ENCODE measurements around the gene KCNT1. TPM values are rescaled to one million over a fixed set of nuclear protein-coding genes. Genes with fewer than 3 reads are reported as not detected.

KCNT1 gene
- total RNA-seq, 2 experiments from 2014 or later = 0.11 to 0.22 TPM

GRCh38 chr9:135747311-135747710 lies 45.3 kb downstream of the KCNT1 start:
- TF ChIP-seq CTCF (IDR thresholded peaks at IDR 0.05) = no peak
- H3K27ac ChIP-seq (ENCODE audit: low read depth in 1 of 2, low read length in 2 of 2) = no peak overlapping the region
- Mint-ChIP-seq H3K27me3 (no peaks in the 10 kb centered on the region), H3K4me1 (ENCODE audit: low read depth) (no peaks in the 10 kb centered on the region), H3K4me3 (no peak overlapping the region), H3K36me3 (ENCODE audit: low read depth) (no peaks in the 10 kb centered on the region), H3K27ac (no peak overlapping the region), H3K9me3 (no peaks in the 10 kb centered on the region)
- ChIA-PET CTCF (no interaction called here), POLR2A (no interaction called here)
- no peak overlapping the region for H3K4me3 ChIP-seq (ENCODE audit: low read length)
- H3K36me3 ChIP-seq (ENCODE audit: insufficient read depth, low read length) = no peaks in the 10 kb centered on the region
- ATAC-seq (ENCODE audit: poor library complexity) (no peak), DNase-seq (no peak)
- no peaks in the 10 kb centered on the region for H3K4me1 ChIP-seq (ENCODE audit: insufficient read depth, low read length)
- H3K27me3 ChIP-seq (ENCODE audit: control insufficient read depth in 1 of 2, insufficient read depth in 2 of 2, low read length in 2 of 2) = no peaks in the 10 kb centered on the region
- intact Hi-C loops (cut with DNase I, micrococcal nuclease) = no loop called here
- no peaks in the 10 kb centered on the region for H3K9me3 ChIP-seq (ENCODE audit: control insufficient read depth in 1 of 2, insufficient read depth in 1 of 2, low read length in 2 of 2)

GRCh38 chr9:135748676-135749075 lies 46.7 kb downstream of the KCNT1 start:
- POLR2A ChIA-PET = no interaction called here
- no peak overlapping the region for H3K4me3 Mint-ChIP-seq
- H3K36me3 Mint-ChIP-seq (ENCODE audit: low read depth) = no peaks in the 10 kb centered on the region
- Histone ChIP-seq H3K36me3 (ENCODE audit: insufficient read depth, low read length) (no peaks in the 10 kb centered on the region), H3K27ac (ENCODE audit: low read depth in 1 of 2, low read length in 2 of 2) (no peak overlapping the region), H3K27me3 (ENCODE audit: control insufficient read depth in 1 of 2, insufficient read depth in 2 of 2, low read length in 2 of 2) (no peaks in the 10 kb centered on the region), H3K9me3 (ENCODE audit: control insufficient read depth in 1 of 2, insufficient read depth in 1 of 2, low read length in 2 of 2) (no peaks in the 10 kb centered on the region), H3K4me3 (ENCODE audit: low read length) (no peak overlapping the region), H3K4me1 (ENCODE audit: insufficient read depth, low read length) (no peaks in the 10 kb centered on the region)
- CTCF ChIA-PET = no interaction called here
- intact Hi-C loops (cut with DNase I, micrococcal nuclease) = no loop called here
- no peak for TF ChIP-seq CTCF (IDR thresholded peaks at IDR 0.05)
- H3K27ac Mint-ChIP-seq = no peak overlapping the region
- peaks cover 5% of the 10 kb centered on the region for H3K27me3 Mint-ChIP-seq
- no peaks in the 10 kb centered on the region for H3K9me3 Mint-ChIP-seq
- ATAC-seq (ENCODE audit: poor library complexity) (no peak), DNase-seq (no peak)
- no peaks in the 10 kb centered on the region for H3K4me1 Mint-ChIP-seq (ENCODE audit: low read depth)

- Histone ChIP-seq H3K27me3 (ENCODE audit: control insufficient read depth in 1 of 2, insufficient read depth in 2 of 2, low read length in 2 of 2) (no peaks in the 10 kb centered on the region), H3K4me1 (ENCODE audit: insufficient read depth, low read length) (no peaks in the 10 kb centered on the region), H3K36me3 (ENCODE audit: insufficient read depth, low read length) (no peaks in the 10 kb centered on the region), H3K4me3 (ENCODE audit: low read length) (no peak overlapping the region), H3K9me3 (ENCODE audit: control insufficient read depth in 1 of 2, insufficient read depth in 1 of 2, low read length in 2 of 2) (peaks cover 0 to 2% of the 10 kb centered on the region in 2 experiments), H3K27ac (ENCODE audit: low read depth in 1 of 2, low read length in 2 of 2) (no peak overlapping the region)
- no peak for TF ChIP-seq CTCF (IDR thresholded peaks at IDR 0.05)
- no peak for DNase-seq
- Mint-ChIP-seq H3K9me3 (no peaks in the 10 kb centered on the region), H3K27ac (no peak overlapping the region), H3K36me3 (ENCODE audit: low read depth) (no peaks in the 10 kb centered on the region), H3K4me1 (ENCODE audit: low read depth) (no peaks in the 10 kb centered on the region), H3K4me3 (no peak overlapping the region), H3K27me3 (peaks cover 5% of the 10 kb centered on the region)
- CTCF ChIA-PET = no interaction called here
- POLR2A ChIA-PET = no interaction called here
- intact Hi-C loops (cut with DNase I, micrococcal nuclease) = no loop called here
- ATAC-seq (ENCODE audit: poor library complexity) = no peak
Measured at GRCh38 chr9:135749171-135750045, 47.4 kb downstream of the KCNT1 start.

Data from CD4-positive, alpha-beta T cell (primary cell).